Stimulated activated CD4-positive, alpha-beta T cell treated with anti-CD3 and anti-CD28 coated beads, Interleukin-2, amount 100 ng/mL, for 24 hours (primary cell): ENCODE results near the gene PAPOLB.

Experiments
- DNase-seq, 2 donors: peaks; one replicate each; pipeline ENCODE4 v3.0.0-alpha.2; 2020

Gene PAPOLB

GRCh38 chr7:4876586-4876985, 14.8 kb upstream of the PAPOLB start:
- no peak for DNase-seq

- DNase-seq, result no peak
These were observed 13.6 kb upstream of the PAPOLB start for GRCh38 chr7:4875391-4875790.

GRCh38 chr7:4873071-4873944, 11.5 kb upstream of the PAPOLB start:
- DNase-seq, result no peak

DNA sequence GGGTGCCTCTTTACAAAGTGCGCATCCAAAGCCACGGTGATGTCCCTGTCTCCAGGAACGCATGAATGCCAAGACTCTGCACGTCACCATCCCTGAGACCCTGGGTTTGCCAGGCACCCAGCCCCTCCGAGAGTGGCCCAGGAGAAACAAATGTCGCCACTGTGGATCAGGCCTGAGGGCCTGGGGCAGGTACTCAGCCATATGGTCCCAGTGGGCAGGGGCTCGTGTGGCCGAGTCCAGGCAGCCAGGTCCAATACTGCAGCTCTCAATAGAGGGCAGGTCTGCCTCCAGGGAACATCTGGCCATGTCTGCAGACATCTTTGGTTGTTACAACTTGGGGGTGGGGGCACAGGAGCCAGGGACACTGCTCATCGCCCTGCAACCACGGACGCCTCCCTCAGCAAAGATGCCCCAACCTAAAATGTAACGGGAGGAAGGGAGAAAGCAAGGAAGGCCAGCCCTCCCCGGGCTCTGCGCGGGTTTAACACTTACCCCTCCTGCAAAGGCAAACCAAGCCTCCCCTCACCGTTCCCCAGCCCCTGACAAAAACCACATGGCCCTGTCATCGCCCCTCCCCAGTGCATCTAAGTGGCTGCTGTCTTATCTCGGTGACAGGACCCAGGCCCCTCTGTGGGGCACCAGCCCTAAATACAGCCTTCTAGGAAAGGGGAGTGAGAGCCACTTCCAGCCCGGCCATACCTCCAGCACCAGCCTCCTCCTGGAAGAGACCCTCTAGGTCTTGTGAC, 10.3 kb upstream of the PAPOLB start:
- no peak for DNase-seq

GRCh38 chr7:4871056-4871680, 9.3 kb upstream of the PAPOLB start:
- DNase-seq, result no peak

DNA sequence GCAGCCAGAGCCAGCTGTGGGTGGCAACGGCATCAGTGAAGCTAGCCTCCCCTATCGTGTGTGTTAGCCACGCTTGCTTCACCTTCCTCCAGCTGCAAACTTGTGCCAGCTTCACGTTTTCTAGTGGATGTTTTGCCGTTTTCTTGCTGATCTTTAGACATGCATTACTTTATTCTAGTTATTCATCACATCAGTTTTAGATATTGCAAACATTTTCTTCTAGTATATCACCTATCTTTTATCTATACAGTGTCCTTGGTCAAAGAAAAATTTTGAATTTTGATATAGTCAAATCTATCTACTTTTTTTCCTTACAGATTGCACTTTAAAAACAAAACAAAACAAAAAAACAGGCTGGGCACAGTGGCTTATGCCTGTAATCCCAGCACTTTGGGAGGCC, 6.7 kb upstream of the PAPOLB start:
- DNase-seq, result no peak

DNA sequence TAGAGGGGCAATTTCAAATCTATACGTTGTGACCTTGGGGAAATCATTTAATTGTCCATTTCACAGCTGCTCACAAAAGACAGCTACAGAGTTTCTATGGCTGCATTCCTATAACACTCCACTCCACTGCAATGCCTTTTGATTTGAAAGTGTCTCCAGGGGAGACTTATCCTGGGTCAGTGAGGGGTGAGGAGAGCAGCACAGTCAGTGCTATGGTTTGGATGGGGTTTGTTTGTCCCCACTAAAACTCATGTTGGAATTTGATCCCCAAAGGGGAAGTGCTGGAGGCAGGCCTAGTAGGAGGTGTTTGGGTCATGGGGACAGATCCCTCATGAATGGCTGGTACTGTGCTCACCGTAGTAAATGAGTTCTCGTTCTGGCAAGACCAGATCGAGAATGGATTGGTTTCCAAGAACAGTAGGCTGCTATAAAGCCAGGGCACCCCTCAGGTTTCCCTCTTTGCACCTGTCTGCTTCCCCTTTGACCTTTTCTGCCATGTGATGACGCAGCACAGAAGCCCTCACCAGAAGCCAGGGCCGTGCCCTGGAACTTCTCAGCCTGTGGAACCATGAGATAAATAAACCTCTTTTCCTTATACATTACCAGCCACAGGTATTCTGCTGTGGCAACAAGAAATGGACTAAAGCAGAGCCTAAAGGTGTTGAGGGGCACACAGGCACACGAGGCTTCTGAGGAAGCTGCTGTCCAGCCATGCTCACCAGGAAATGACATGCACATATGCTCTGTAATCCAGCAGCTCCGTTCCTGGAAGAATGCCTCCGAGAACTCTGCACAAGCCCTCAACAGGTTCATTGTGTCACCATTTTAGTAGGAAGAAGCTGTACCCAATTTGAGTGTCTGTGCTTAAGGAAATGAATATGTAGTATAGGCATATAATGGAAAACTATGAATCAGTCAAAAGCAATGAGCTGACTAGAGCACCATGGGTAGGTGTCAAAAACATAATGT, 5.0 kb upstream of the PAPOLB start:
- DNase-seq, result no peak

GRCh38 chr7:4862156-4862555, 326 bp upstream of the PAPOLB start:
- no peak for DNase-seq

GRCh38 chr7:4861227-4861626, 603 bp downstream of the PAPOLB start:
- DNase-seq, result no peak

- no peak for DNase-seq
These were observed 4.6 kb downstream of the PAPOLB start for GRCh38 chr7:4857189-4857588.

DNA sequence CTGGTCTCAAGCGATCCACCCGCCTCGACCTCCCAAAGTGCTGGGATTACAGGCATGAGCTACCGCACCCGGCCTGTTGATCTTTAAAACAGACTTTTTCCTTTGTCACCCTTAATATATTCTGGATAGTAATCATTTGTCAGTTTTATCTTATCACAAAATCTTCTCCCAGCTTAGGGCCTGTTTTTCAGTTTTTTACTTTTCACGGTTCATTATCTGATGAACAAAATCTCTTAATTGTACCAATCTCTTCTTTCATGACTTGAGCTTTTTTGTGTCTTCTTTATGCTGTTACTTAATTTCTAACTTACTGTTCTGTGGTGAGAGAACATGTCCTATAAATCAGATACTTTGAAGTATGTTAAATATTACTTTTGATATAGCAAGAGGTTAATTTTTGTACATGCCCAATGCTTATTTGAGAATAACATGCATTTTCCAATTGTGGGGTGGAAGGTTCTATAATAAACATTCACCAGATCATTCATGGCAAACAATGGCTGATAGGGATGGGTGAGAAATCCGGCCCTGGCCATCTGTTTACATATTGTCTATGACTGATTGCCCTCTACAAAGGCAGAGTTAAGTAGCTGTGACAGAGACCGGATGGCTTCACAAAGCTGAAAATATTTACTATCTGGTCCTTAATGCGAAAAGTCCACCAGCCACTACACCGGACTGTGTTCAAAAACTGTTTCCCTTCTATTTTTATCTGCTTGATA, 5.3 kb downstream of the PAPOLB start:
- no peak for DNase-seq

- DNase-seq, result no peak
These were observed 6.9 kb downstream of the PAPOLB start for GRCh38 chr7:4854916-4855315.

DNA sequence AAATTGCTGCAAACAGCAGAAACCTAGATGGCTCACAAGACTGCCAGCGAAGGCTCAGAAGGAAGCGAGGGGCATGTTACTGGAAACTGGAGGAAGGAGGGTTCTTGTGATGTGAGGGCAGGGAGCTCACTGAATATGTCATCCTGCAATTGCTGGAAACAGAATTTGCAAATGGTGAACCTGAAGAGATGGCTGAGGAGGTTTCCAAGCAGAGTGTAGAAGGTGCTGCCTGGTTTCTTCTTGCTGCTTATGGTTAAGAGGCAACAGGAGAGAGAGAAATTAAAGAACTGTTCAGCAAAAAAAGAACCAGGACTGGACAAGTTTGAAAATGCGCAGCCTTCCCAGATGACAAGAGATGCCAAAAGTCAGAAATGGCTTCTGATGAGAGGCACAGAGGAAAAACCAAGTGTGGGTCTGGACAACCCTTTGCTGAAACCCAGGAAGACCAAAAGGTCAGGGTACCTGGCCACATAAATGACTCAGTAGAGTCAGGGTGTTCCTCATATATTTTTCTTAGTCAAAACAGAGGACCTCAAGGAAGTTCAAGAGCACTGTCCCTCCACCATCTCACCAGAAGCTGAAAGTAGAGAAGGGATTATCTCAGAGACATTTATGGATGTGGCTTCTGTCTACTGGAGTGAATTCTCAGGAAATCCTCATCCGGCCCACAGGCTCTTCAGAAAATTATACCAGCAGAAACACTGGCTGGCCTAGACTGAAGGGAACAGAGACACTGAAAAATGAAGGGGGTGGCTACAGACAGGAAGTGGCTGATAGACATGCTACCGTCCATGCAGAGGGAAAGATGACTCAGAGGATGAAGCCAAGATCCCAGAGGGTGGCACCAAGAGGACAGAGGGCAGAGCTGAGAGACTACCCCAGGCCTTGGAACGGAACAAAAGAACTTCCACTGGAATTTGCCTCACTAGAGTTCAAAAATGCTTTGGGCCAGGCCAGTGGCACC, 10.1 kb downstream of the PAPOLB start:
- no peak for DNase-seq

DNA sequence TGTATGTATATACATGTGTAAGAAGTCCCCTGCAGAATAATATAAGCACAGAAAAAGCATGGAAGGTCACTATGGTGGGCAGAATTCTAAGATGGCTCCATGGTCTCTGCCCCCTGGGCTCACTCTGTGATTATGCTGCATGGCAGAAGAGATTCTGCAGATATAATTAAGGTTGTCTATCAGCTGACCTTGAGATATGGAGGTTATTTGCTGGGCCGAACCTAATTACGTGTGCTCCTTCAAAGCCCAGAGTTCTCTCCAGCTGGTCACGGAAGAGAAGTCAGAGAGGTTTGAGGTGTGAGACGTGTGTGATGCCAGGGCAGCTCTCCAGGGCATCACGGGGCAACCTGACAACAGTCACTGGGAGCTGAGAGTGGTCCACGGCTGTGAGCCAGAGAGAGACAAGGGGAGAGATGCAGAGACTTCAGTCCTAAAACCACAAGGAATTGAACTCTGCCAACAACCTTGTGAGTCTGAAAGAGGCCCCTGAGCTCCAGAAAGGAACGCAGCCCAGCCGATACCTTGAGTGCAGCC, 11.5 kb downstream of the PAPOLB start:
- no peak for DNase-seq

DNA sequence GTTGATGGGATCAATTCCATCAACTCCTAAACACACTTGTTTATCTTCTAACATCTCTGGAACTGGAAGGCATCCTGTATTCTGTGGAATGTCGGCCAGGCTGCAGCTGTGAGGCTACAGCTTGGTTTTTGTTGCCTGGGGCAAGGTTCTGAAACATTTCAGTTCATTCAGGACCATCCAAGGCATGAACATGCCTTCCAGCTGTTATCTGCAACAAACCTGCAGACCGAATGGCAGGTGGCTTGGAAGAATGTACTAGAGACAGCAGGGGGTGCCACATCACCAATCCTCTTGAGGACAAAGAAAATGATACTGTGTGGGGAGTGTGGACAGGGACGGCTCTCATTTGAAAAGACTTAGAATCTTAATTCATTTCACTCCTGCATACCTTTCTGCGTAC, 12.4 kb downstream of the PAPOLB start:
- DNase-seq, result no peak

DNA sequence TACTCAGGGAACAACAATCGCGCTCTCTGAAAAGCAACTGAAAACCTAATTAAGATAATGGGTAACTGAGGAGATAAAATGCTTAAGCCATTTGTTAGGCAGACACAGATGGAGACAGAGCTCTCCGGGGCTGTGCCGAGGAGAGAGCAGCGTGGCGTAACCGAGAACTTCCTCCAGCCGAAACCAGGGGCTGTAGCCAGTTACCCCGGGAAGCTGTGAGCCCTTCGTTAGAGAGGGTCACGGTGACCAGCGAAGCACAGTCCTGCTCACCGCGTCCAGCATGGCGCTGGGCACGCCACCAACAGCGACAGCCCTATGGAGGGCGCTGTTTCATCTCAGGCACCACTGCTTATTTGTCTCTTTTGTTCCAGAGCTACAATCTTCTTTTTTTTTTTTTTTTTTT, 16.1 kb downstream of the PAPOLB start:
- no peak for DNase-seq

DNA sequence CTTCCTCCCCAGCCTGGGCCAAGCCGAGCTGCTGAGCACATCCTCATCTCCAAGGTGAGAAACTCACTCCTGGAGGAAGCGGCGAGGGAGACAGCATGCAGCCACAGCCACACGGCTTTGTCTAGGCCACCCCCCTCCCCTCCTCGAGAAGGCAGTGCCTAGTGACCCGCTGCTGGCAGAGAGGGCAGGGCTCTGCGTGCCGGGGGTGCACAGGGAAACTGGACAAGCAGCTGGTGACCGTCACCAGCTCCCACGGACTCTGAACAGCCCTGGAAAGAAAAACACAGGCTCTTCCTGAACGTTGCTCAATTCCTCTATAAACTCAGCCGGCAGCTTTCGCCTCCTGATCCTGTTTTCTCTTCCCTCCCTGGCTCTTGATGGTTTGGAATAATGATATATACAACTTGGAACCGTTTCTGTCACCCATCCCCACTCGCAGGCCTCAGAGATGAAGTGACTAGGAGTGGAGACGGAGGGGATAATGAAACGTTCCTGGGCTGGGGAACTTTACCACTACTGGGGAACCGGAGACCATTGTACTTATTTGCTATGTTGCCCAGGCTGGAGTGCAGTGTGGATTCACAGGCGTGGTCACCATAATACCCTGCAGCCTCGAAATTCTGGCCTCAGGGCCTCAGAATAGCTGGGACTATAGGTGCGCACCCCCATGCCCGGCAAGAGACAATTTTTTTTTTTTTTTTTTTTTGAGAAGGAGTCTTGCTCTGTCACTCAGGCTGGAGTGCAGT, 19.3 kb downstream of the PAPOLB start:
- no peak for DNase-seq

DNA sequence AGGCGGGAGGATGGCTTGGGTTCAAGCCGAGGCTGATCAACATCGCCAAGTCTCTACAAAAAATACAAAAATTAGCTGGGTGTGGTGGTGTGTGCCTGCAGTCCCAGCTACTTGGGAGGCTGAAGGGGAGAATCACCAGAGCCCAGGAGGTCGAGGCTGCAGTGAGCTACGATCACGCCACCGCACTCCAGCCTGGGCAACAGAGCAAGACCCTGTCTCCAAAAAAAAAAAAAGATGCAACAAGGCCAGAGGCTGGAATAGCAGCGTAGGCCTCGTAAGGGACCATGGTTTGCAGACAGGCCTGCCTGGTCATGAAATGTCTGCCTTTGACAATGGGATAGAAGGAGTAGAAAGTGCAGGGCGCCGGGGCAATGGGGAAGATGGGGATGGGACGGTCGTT, 20.0 kb downstream of the PAPOLB start:
- no peak for DNase-seq

- DNase-seq, result no peak
These were observed 20.6 kb downstream of the PAPOLB start for GRCh38 chr7:4841007-4841784.
